HCT116 (cell line): ENCODE measurements around the gene LKAAEAR1.
A peak's percentile ranks its signal among the peaks of the same experiment; 100 is the strongest.

ENCODE experiments used
- CTCF ChIP-seq, 3 experiments: fragments of 200-600 bp in 1 of 3; sonication (generic) in 1 of 3; IDR thresholded peaks in 2 of 3; conservative IDR thresholded peaks in 1 of 3; 2 replicates each; pipeline ENCODE4 v1.5.1; 2012 to 2017; ENCODE audit warnings: low read depth in 2 of 3, low read length in 2 of 3, antibody characterized with exemption in 1 of 3, borderline replicate concordance in 1 of 3, control low read depth in 1 of 3, mild to moderate bottlenecking in 1 of 3, mixed read lengths in 1 of 3, mixed run types in 1 of 3, moderate library complexity in 1 of 3; ENCODE audit not compliant: insufficient read depth in 1 of 3
- EGR1 ChIP-seq: IDR thresholded peaks from 2 replicates; pipeline ENCODE4 v1.6.1; 2012; ENCODE audit warnings: low read depth
- EZH2 ChIP-seq: fragments of 200-600 bp; sonication (generic); IDR thresholded peaks from 2 replicates; pipeline ENCODE4 v1.6.1; 2017; ENCODE audit warnings: antibody characterized with exemption, mixed run types
- EZH2phosphoT487 ChIP-seq: fragments of 200-600 bp; IDR thresholded peaks from 2 replicates; pipeline ENCODE4 v1.6.1; 2018; ENCODE audit warnings: antibody characterized with exemption, borderline replicate concordance
- MAX ChIP-seq: IDR thresholded peaks from 2 replicates; pipeline ENCODE4 v1.6.1; 2012
- POLR2A ChIP-seq: IDR thresholded peaks from 2 replicates; pipeline ENCODE4 v1.7.0; 2011; ENCODE audit warnings: borderline replicate concordance; ENCODE audit not compliant: insufficient read depth, insufficient read length; ENCODE audit errors: extremely low read depth
- POLR2AphosphoS5 ChIP-seq: IDR thresholded peaks from 2 replicates; pipeline ENCODE4 v1.6.1; 2011; ENCODE audit warnings: mild to moderate bottlenecking, low read depth, low read length, moderate library complexity
- SIN3A ChIP-seq: IDR thresholded peaks from 2 replicates; pipeline ENCODE4 v1.6.1; 2012; ENCODE audit warnings: low read depth
- SP1 ChIP-seq: IDR thresholded peaks from 2 replicates; pipeline ENCODE4 v1.6.1; 2012; ENCODE audit warnings: low read depth
- TCF7L2 ChIP-seq: IDR thresholded peaks from 2 replicates; pipeline ENCODE4 v1.7.0; 2011; ENCODE audit warnings: borderline replicate concordance, inconsistent platforms; ENCODE audit not compliant: insufficient read depth, insufficient read length; ENCODE audit errors: extremely low read depth
- YY1 ChIP-seq: IDR thresholded peaks from 2 replicates; pipeline ENCODE4 v1.6.1; 2011; ENCODE audit warnings: low read length, low read depth, moderate library complexity, mild to moderate bottlenecking; ENCODE audit not compliant: insufficient replicate concordance; ENCODE audit errors: extremely low read depth
- ZFX ChIP-seq: fragments of 450-650 bp; IDR thresholded peaks from 2 replicates; pipeline ENCODE4 v1.6.1; 2017

- TF ChIP-seq CTCF (IDR thresholded peaks at IDR 0.05 in 2 of 3, conservative IDR thresholded peaks at IDR 0.05 in 1 of 3; ENCODE audit: borderline replicate concordance in 1 of 3, insufficient read depth in 1 of 3, low read depth in 2 of 3, low read length in 2 of 3) (peak in 2 of 3 experiments; percentile 85 to 93; a peak in 4 of 6 replicates), POLR2A (no peak), YY1 (no peak), SIN3A (no peak), EZH2 (no peak), POLR2AphosphoS5 (no peak), EGR1 (no peak), SP1 (no peak), EZH2phosphoT487 (no peak), MAX (no peak), TCF7L2 (no peak), ZFX (no peak)
Observed at GRCh38 chr20:64057628-64058498, 26.3 kb downstream of the LKAAEAR1 start.
